CD4-positive, alpha-beta T cell (primary cell): ENCODE results near the gene FOXR1. TPM values are rescaled to one million over a fixed set of nuclear protein-coding genes. Genes with fewer than 3 reads are reported as not detected.
A peak's percentile ranks its signal among the peaks of the same experiment; 100 is the strongest.

Experiments used
- ATAC-seq: fragments of 200-7000 bp; cut with Tn5 transposase; one replicate; pipeline ENCODE4 v1.10.0; 2022; ENCODE audit warnings: mild to moderate bottlenecking; ENCODE audit not compliant: poor library complexity
- CTCF ChIA-PET: fragments of 350-600 bp; sonication (Branson Sonifier 250); formaldehyde crosslinking; loops from one replicate; lab custom pipeline; 2021; ENCODE audit warnings: antibody characterized with exemption, inconsistent platforms; lab: Charles Lee
- POLR2A ChIA-PET: fragments of 350-600 bp; sonication (Branson Sonifier 250); formaldehyde crosslinking; loops from one replicate; lab custom pipeline; 2021; ENCODE audit warnings: antibody characterized with exemption, inconsistent platforms; lab: Charles Lee
- DNase-seq, 14 experiments: peaks; one replicate each; pipeline ENCODE4 v3.0.0-alpha.2; 2013 to 2020; ENCODE audit warnings: mixed read lengths in 2 of 14
- H3K27ac ChIP-seq, 2 donors: one replicate each; pipeline versions ENCODE4 v1.5.1 to v1.7.0; 2013; ENCODE audit warnings: low read length in 2 of 2, low read depth in 1 of 2, mild to moderate bottlenecking in 1 of 2
- H3K27me3 ChIP-seq, 2 experiments: 1 replicate in 1 of 2; 2 replicates in 1 of 2; pipeline versions ENCODE4 v1.6.1 to v1.7.0; 2013; ENCODE audit warnings: low read length in 2 of 2, control low read depth in 1 of 2, mild to moderate bottlenecking in 1 of 2, moderate library complexity in 1 of 2; ENCODE audit not compliant: insufficient read depth in 2 of 2, control insufficient read depth in 1 of 2
- H3K36me3 ChIP-seq: one replicate; pipeline ENCODE4 v1.6.1; 2013; ENCODE audit warnings: low read length, control low read depth; ENCODE audit not compliant: insufficient read depth
- H3K4me1 ChIP-seq: one replicate; pipeline ENCODE4 v1.6.1; 2013; ENCODE audit warnings: low read length, control low read depth; ENCODE audit not compliant: insufficient read depth
- H3K4me3 ChIP-seq: one replicate; pipeline ENCODE4 v1.5.1; 2013; ENCODE audit warnings: mild to moderate bottlenecking, low read length, moderate library complexity
- H3K9me3 ChIP-seq, 2 experiments: 1 replicate in 1 of 2; 2 replicates in 1 of 2; pipeline versions ENCODE4 v1.6.1 to v1.7.0; 2013; ENCODE audit warnings: low read length in 2 of 2, mild to moderate bottlenecking in 2 of 2, control low read depth in 1 of 2, moderate library complexity in 1 of 2; ENCODE audit not compliant: control insufficient read depth in 1 of 2, insufficient read depth in 1 of 2
- H3K27ac Mint-ChIP-seq: one replicate; pipeline ENCODE4 v1.8.0; 2020; ENCODE audit warnings: mixed read lengths
- H3K27me3 Mint-ChIP-seq: one replicate; pipeline ENCODE4 v1.8.0; 2021; ENCODE audit warnings: mixed read lengths
- H3K36me3 Mint-ChIP-seq: one replicate; pipeline ENCODE4 v1.8.0; 2021; ENCODE audit warnings: low read depth, mixed read lengths
- H3K4me1 Mint-ChIP-seq: one replicate; pipeline ENCODE4 v1.8.0; 2021; ENCODE audit warnings: low read depth, mixed read lengths
- H3K4me3 Mint-ChIP-seq: one replicate; pipeline ENCODE4 v1.8.0; 2020; ENCODE audit warnings: mild to moderate bottlenecking, mixed read lengths
- H3K9me3 Mint-ChIP-seq: one replicate; pipeline ENCODE4 v1.8.0; 2020; ENCODE audit warnings: mixed read lengths
- intact Hi-C, 2 experiments: fragments of 100-400 bp; cut with DNase I in 1 of 2; cut with micrococcal nuclease in 1 of 2; formaldehyde crosslinking; loops; one replicate each; pipeline versions ENCODE4 v1.15.1 to v1.9.0; 2023 to 2025; cut with DNase I, micrococcal nuclease
- total RNA-seq, 174 experiments: library from RNA in 2 of 174; stranded (reverse) in 2 of 174; gene quantifications; one replicate each; pipeline ENCODE4 v1.2.3 and lab custom pipeline; 2021 to 2026
- TF ChIP-seq, protein P1 (sequence below): fragments of 200-600 bp; IDR thresholded peaks from one replicate; pipeline ENCODE4 v1.8.0; 2022; ENCODE audit warnings: antibody characterized with exemption, mild to moderate bottlenecking

Gene FOXR1
- total RNA-seq, 2 experiments from 2014 or later: not detected

DNA sequence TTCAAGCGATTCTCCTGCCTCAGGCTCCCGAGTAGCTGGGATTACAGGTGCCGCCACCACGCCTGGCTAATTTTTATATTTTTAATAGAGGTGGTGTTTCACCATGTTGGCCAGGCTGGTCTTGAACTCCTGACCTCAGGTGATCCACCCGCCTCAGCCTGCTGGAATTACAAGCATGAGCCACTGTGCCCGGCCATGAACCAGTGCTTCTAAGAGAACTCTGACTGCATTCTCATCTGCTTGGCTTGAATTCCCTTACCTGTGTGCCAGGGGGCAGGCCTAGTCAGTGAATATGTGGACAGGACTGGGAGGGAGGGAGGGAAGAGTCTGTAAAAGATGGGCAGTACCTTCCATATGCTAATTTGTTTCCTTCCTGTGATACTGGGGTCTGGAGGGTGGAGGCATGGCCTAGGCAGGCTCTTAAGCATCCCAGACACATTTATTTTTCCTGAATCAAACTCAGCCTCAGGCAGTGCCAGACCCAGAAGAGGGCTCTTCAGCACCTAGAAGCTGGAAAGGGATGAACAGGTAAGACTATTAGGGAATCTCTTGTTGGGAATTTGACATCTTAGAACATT, 40.0 kb downstream of the FOXR1 start:
- peaks cover 86% of the 10 kb centered on the region for H3K36me3 ChIP-seq
- Mint-ChIP-seq H3K4me3 (no peak overlapping the region), H3K4me1 (peaks cover 24% of the 10 kb centered on the region), H3K36me3 (peaks cover 92% of the 10 kb centered on the region), H3K9me3 (no peaks in the 10 kb centered on the region), H3K27me3 (no peaks in the 10 kb centered on the region), H3K27ac (no peak overlapping the region)
- H3K9me3 ChIP-seq: no peaks in the 10 kb centered on the region
- no peaks in the 10 kb centered on the region for H3K27me3 ChIP-seq
- intact Hi-C loops: no loop called here
- ATAC-seq: no peak
- H3K4me1 ChIP-seq: peaks cover 9% of the 10 kb centered on the region
- no peak for DNase-seq
- CTCF ChIA-PET: no interaction called here
- TF ChIP-seq, protein P1, sequence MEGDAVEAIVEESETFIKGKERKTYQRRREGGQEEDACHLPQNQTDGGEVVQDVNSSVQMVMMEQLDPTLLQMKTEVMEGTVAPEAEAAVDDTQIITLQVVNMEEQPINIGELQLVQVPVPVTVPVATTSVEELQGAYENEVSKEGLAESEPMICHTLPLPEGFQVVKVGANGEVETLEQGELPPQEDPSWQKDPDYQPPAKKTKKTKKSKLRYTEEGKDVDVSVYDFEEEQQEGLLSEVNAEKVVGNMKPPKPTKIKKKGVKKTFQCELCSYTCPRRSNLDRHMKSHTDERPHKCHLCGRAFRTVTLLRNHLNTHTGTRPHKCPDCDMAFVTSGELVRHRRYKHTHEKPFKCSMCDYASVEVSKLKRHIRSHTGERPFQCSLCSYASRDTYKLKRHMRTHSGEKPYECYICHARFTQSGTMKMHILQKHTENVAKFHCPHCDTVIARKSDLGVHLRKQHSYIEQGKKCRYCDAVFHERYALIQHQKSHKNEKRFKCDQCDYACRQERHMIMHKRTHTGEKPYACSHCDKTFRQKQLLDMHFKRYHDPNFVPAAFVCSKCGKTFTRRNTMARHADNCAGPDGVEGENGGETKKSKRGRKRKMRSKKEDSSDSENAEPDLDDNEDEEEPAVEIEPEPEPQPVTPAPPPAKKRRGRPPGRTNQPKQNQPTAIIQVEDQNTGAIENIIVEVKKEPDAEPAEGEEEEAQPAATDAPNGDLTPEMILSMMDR: no peak
- POLR2A ChIA-PET: interaction anchor here (1.5 kb wide), 1 partner anchor 14 kb away, joined by 4 read pairs; the partner anchor contains the start of gene CENATAC
- no peak overlapping the region for H3K4me3 ChIP-seq
- H3K27ac ChIP-seq: no peak overlapping the region

DNA sequence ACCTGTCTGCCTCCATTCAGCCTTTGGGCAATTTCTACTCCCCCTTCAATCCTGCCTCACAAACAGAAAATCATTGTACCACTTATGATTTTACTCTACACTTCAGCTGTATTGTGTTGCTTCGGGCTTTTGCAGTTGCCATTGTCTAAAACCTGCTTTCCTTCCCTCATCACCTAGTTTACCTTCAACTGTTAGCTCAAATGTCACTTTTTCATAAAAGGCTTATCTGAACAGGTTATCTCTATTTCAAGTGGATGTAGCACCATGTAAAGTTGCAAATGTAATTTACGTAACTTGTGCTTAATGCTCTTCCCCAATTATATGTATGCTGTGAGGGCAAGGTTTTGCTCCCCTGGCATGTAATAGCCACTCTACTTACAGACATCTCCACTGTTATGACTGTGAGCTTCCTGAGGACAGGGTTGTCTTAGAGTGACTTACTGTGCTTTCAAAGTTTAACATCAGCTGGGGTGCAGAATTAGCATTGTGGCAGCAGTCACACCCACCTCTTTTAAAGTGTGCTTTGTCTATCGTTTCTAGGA, 41.1 kb downstream of the FOXR1 start:
- no peaks in the 10 kb centered on the region for H3K9me3 Mint-ChIP-seq
- peaks cover 77% of the 10 kb centered on the region for H3K36me3 ChIP-seq
- H3K4me1 Mint-ChIP-seq: peaks cover 36% of the 10 kb centered on the region
- H3K27ac ChIP-seq: no peak overlapping the region
- H3K36me3 Mint-ChIP-seq: peaks cover 93% of the 10 kb centered on the region
- no peak for DNase-seq
- CTCF ChIA-PET: no interaction called here
- peak overlapping the region; percentile 19 for H3K27ac Mint-ChIP-seq
- POLR2A ChIA-PET: interaction anchor here (0.7 kb wide), 1 partner anchor 55 kb away, joined by 4 read pairs; the partner anchor contains the start of gene VPS11
- no peak overlapping the region for H3K4me3 ChIP-seq
- peaks cover 20% of the 10 kb centered on the region for H3K4me1 ChIP-seq
- H3K9me3 ChIP-seq: no peaks in the 10 kb centered on the region
- intact Hi-C loops: no loop called here
- no peak overlapping the region for H3K4me3 Mint-ChIP-seq
- TF ChIP-seq, protein P1: no peak
- ATAC-seq: no peak
- H3K27me3 ChIP-seq: no peaks in the 10 kb centered on the region
- H3K27me3 Mint-ChIP-seq: no peaks in the 10 kb centered on the region

DNA sequence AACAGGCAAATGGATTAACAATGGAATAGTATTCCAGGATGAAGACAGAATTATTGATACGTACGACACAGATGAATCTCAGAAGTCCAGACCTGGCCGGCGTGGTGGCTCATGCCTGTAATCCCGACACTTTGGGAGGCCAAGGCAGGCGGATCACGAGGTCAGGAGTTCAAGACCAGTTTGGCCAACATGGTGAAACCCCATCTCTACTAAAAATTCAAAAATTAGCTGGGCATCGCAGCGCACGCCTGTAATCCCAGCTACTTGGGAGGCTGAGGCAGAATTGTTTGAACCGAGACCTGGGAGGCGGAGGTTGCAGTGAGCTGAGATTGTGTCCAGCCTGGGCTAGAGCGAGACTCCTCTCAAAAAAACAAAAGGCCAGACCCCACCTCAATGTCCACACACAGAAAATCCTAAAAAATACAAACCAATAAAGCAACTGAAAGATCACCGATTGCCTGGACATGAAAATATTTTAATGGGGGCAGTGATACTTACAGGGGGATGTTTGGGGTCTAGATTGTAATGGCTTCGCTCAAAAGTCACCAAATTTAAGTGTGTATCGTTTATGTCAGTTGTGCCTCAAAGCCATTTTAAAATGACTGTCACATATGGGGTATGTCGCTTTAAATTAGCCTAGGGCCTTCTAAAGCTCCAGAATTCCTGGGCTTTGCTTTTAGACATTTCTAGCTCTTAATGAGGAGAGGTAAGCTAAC, 42.8 kb downstream of the FOXR1 start:
- H3K27ac ChIP-seq: no peak overlapping the region
- H3K4me3 Mint-ChIP-seq: peak overlapping the region; percentile 38
- POLR2A ChIA-PET: interaction anchor here (0.8 to 1.8 kb wide), 4 partner anchors 16 to 53 kb away, joined by 3 to 8 read pairs (median 4); partner anchors contain the start of genes CENATAC, SLC37A4 and VPS11
- ATAC-seq: no peak
- H3K9me3 Mint-ChIP-seq: no peaks in the 10 kb centered on the region
- no peaks in the 10 kb centered on the region for H3K27me3 Mint-ChIP-seq
- H3K27me3 ChIP-seq: no peaks in the 10 kb centered on the region
- H3K4me1 ChIP-seq: peaks cover 25% of the 10 kb centered on the region
- H3K4me3 ChIP-seq: no peak overlapping the region
- intact Hi-C loops: no loop called here
- TF ChIP-seq, protein P1: no peak
- no peak for DNase-seq
- H3K27ac Mint-ChIP-seq: peak overlapping the region; percentile 49
- H3K4me1 Mint-ChIP-seq: peaks cover 50% of the 10 kb centered on the region
- H3K9me3 ChIP-seq: peaks cover 0 to 3% of the 10 kb centered on the region in 2 experiments
- CTCF ChIA-PET: no interaction called here
- peaks cover 93% of the 10 kb centered on the region for H3K36me3 Mint-ChIP-seq
- peaks cover 68% of the 10 kb centered on the region for H3K36me3 ChIP-seq
